Mesendoderm (in vitro differentiated cells): Measurements from ENCODE around the gene COMMD1.

Experiments
- DNase-seq: peaks from one replicate; pipeline ENCODE4 v3.0.0; 2013
- H2AK5ac ChIP-seq: 2 replicates; pipeline ENCODE4 v1.6.1; 2013; ENCODE audit warnings: low read length, inconsistent platforms
- H2BK120ac ChIP-seq: 2 replicates; pipeline ENCODE4 v1.6.1; 2013; ENCODE audit warnings: low read depth, mild to moderate bottlenecking, low read length, moderate library complexity, mixed read lengths
- H2BK15ac ChIP-seq: replicated peaks from 2 replicates; pipeline ENCODE4 v1.6.1; 2013; ENCODE audit warnings: low read depth, mild to moderate bottlenecking, moderate library complexity
- H2BK5ac ChIP-seq: 2 replicates; pipeline ENCODE4 v1.6.1; 2013; ENCODE audit warnings: low read length, inconsistent platforms
- H3K18ac ChIP-seq: 2 replicates; pipeline ENCODE4 v1.6.1; 2013; ENCODE audit warnings: mild to moderate bottlenecking, low read length, mixed read lengths
- H3K23ac ChIP-seq: one replicate; pipeline ENCODE4 v1.6.1; 2013; ENCODE audit warnings: low read length
- H3K27ac ChIP-seq: 2 replicates; pipeline ENCODE4 v1.5.1; 2013; ENCODE audit warnings: low read depth, mild to moderate bottlenecking, inconsistent platforms, low read length, moderate library complexity
- H3K27me3 ChIP-seq: 2 replicates; pipeline ENCODE4 v1.6.1; 2013; ENCODE audit warnings: low read length, control low read depth, mild to moderate bottlenecking, inconsistent platforms; ENCODE audit not compliant: insufficient read depth, poor library complexity
- H3K36me3 ChIP-seq: 2 replicates; pipeline ENCODE4 v1.6.1; 2013; ENCODE audit warnings: low read length, inconsistent platforms; ENCODE audit not compliant: control insufficient read depth, insufficient read depth
- H3K4ac ChIP-seq: one replicate; pipeline ENCODE4 v1.6.1; 2013; ENCODE audit warnings: low read depth, mild to moderate bottlenecking, low read length, moderate library complexity
- H3K4me1 ChIP-seq: 2 replicates; pipeline ENCODE4 v1.6.1; 2013; ENCODE audit warnings: low read depth, low read length, inconsistent platforms; ENCODE audit not compliant: control insufficient read depth
- H3K4me2 ChIP-seq: 2 replicates; pipeline ENCODE4 v1.6.1; 2013; ENCODE audit warnings: low read length
- H3K4me3 ChIP-seq: 2 replicates; pipeline ENCODE4 v1.5.1; 2013; ENCODE audit warnings: mild to moderate bottlenecking, low read length
- H3K56ac ChIP-seq: one replicate; pipeline ENCODE4 v1.6.1; 2013; ENCODE audit warnings: low read length
- H3K79me1 ChIP-seq: 2 replicates; pipeline ENCODE4 v1.6.1; 2013; ENCODE audit warnings: low read length, inconsistent platforms
- H3K79me2 ChIP-seq: 2 replicates; pipeline ENCODE4 v1.6.1; 2013; ENCODE audit warnings: mild to moderate bottlenecking, low read length; ENCODE audit not compliant: control insufficient read depth, insufficient read depth
- H3K9ac ChIP-seq: 2 replicates; pipeline ENCODE4 v1.6.1; 2013; ENCODE audit warnings: low read length, inconsistent platforms
- H4K5ac ChIP-seq: one replicate; pipeline ENCODE4 v1.6.1; 2013; ENCODE audit warnings: low read length
- H4K8ac ChIP-seq: one replicate; pipeline ENCODE4 v1.6.1; 2013; ENCODE audit warnings: low read depth, mild to moderate bottlenecking, control low read depth, low read length, moderate library complexity
- WGBS: extraction: QIAGEN DNeasy Blood & Tissue Kit; methylation state at CpG from one replicate; pipeline ENCODE4 v1.1.7; 2013; ENCODE audit warnings: low lambda C conversion rate, missing lambda C conversion rate; ENCODE audit not compliant: insufficient coverage; ENCODE audit errors: extremely low coverage; 5-methylcytosine and 5-hydroxymethylcytosine counted together

Gene COMMD1

GRCh38 chr2:62084801-62085200, 179.3 kb downstream of the COMMD1 start:
- Histone ChIP-seq H3K23ac (no peak overlapping the region), H4K8ac (no peak overlapping the region), H3K4me1 (no peaks in the 10 kb centered on the region), H3K79me1 (no peaks in the 10 kb centered on the region), H3K4me3 (no peak overlapping the region), H3K9ac (no peak overlapping the region), H3K56ac (no peak overlapping the region), H2BK5ac (no peak overlapping the region), H3K27ac (no peak overlapping the region), H3K27me3 (no peaks in the 10 kb centered on the region), H4K5ac (no peak overlapping the region), H3K18ac (no peak overlapping the region), H3K4me2 (no peak overlapping the region), H3K79me2 (no peaks in the 10 kb centered on the region), H2AK5ac (no peak overlapping the region), H2BK120ac (no peak overlapping the region), H2BK15ac (no peak overlapping the region), H3K36me3 (no peaks in the 10 kb centered on the region), H3K4ac (no peak overlapping the region)
- no CpG with 5 or more reads among the region's 1 CpG for WGBS
- DNase-seq: no peak

- WGBS: no CpG with 5 or more reads among the region's 3 CpGs
- no peaks in the 10 kb centered on the region for H3K27me3 ChIP-seq
- H3K18ac ChIP-seq: no peak overlapping the region
- H3K36me3 ChIP-seq: no peaks in the 10 kb centered on the region
- H3K4me2 ChIP-seq: no peak overlapping the region
- no peak overlapping the region for H4K8ac ChIP-seq
- H3K56ac ChIP-seq: peak overlapping the region; percentile 44
- H3K27ac ChIP-seq: no peak overlapping the region
- no peak overlapping the region for H3K4ac ChIP-seq
- no peak overlapping the region for H3K23ac ChIP-seq
- H3K79me2 ChIP-seq: no peaks in the 10 kb centered on the region
- H3K79me1 ChIP-seq: no peaks in the 10 kb centered on the region
- H3K9ac ChIP-seq: no peak overlapping the region
- peak overlapping the region; percentile 37 for H2AK5ac ChIP-seq
- H2BK15ac ChIP-seq: no peak overlapping the region
- H3K4me3 ChIP-seq: no peak overlapping the region
- no peaks in the 10 kb centered on the region for H3K4me1 ChIP-seq
- no peak for DNase-seq
- H4K5ac ChIP-seq: no peak overlapping the region
- peak overlapping the region; percentile 39 for H2BK5ac ChIP-seq
- no peak overlapping the region for H2BK120ac ChIP-seq
These were observed 184.2 kb downstream of the COMMD1 start for GRCh38 chr2:62089658-62090057.

GRCh38 chr2:62091471-62091870, 186.0 kb downstream of the COMMD1 start:
- Histone ChIP-seq H3K79me2 (no peaks in the 10 kb centered on the region), H3K4me3 (no peak overlapping the region), H2BK120ac (no peak overlapping the region), H3K27ac (no peak overlapping the region), H3K79me1 (no peaks in the 10 kb centered on the region), H3K9ac (no peak overlapping the region), H3K4me1 (no peaks in the 10 kb centered on the region), H2AK5ac (peak overlapping the region; percentile 24), H3K18ac (no peak overlapping the region), H2BK15ac (no peak overlapping the region), H3K36me3 (no peaks in the 10 kb centered on the region), H3K27me3 (no peaks in the 10 kb centered on the region), H3K56ac (no peak overlapping the region), H4K5ac (no peak overlapping the region), H3K4ac (no peak overlapping the region), H3K4me2 (no peak overlapping the region), H3K23ac (no peak overlapping the region), H2BK5ac (no peak overlapping the region), H4K8ac (no peak overlapping the region)
- no CpG with 5 or more reads among the region's 2 CpGs for WGBS
- DNase-seq: no peak

- H2BK120ac ChIP-seq: peak overlapping the region; percentile 73
- H3K23ac ChIP-seq: no peak overlapping the region
- WGBS: no CpG with 5 or more reads among the region's 4 CpGs
- no peak overlapping the region for H3K9ac ChIP-seq
- H3K79me2 ChIP-seq: no peaks in the 10 kb centered on the region
- DNase-seq: no peak
- H3K27ac ChIP-seq: no peak overlapping the region
- peak overlapping the region; percentile 94 for H3K4ac ChIP-seq
- H3K27me3 ChIP-seq: no peaks in the 10 kb centered on the region
- peak overlapping the region; percentile 68 for H4K5ac ChIP-seq
- no peak overlapping the region for H2AK5ac ChIP-seq
- H2BK5ac ChIP-seq: no peak overlapping the region
- peaks cover 4% of the 10 kb centered on the region for H3K4me1 ChIP-seq
- H4K8ac ChIP-seq: no peak overlapping the region
- peak overlapping the region; percentile 12 for H3K56ac ChIP-seq
- H3K4me3 ChIP-seq: no peak overlapping the region
- peak overlapping the region; percentile 99 for H2BK15ac ChIP-seq
- H3K18ac ChIP-seq: peak overlapping the region; percentile 28
- no peaks in the 10 kb centered on the region for H3K79me1 ChIP-seq
- no peak overlapping the region for H3K4me2 ChIP-seq
- no peaks in the 10 kb centered on the region for H3K36me3 ChIP-seq
These were observed 193.6 kb downstream of the COMMD1 start for GRCh38 chr2:62099050-62099449.

- Histone ChIP-seq H3K79me1 (no peaks in the 10 kb centered on the region), H3K27ac (peak overlapping the region; percentile 1), H3K4me2 (no peak overlapping the region), H3K23ac (no peak overlapping the region), H3K27me3 (no peaks in the 10 kb centered on the region), H3K36me3 (no peaks in the 10 kb centered on the region), H3K56ac (peak overlapping the region; percentile 40), H3K79me2 (no peaks in the 10 kb centered on the region), H3K18ac (peak overlapping the region; percentile 95), H4K8ac (no peak overlapping the region), H2BK5ac (peak overlapping the region; percentile 20), H2BK15ac (peak overlapping the region; percentile 99), H2BK120ac (peak overlapping the region; percentile 98), H3K4me1 (peaks cover 4% of the 10 kb centered on the region), H3K4me3 (no peak overlapping the region), H4K5ac (no peak overlapping the region), H3K9ac (peak overlapping the region; percentile 22), H3K4ac (peak overlapping the region; percentile 70), H2AK5ac (peak overlapping the region; percentile 44)
- DNase-seq: no peak
- WGBS: no CpG with 5 or more reads among the region's 10 CpGs
These were observed 194.2 kb downstream of the COMMD1 start for GRCh38 chr2:62099523-62100175.

- H2BK15ac ChIP-seq: no peak overlapping the region
- no peak overlapping the region for H2BK120ac ChIP-seq
- no peak overlapping the region for H3K9ac ChIP-seq
- peak overlapping the region; percentile 42 for H3K27ac ChIP-seq
- H3K79me2 ChIP-seq: no peaks in the 10 kb centered on the region
- no peak overlapping the region for H3K4ac ChIP-seq
- DNase-seq: peak; percentile 79
- H3K36me3 ChIP-seq: no peaks in the 10 kb centered on the region
- no peak overlapping the region for H4K5ac ChIP-seq
- H2AK5ac ChIP-seq: peak overlapping the region; percentile 94
- H3K56ac ChIP-seq: peak overlapping the region; percentile 76
- H3K18ac ChIP-seq: no peak overlapping the region
- no CpG with 5 or more reads among the region's 2 CpGs for WGBS
- H3K4me2 ChIP-seq: no peak overlapping the region
- no peak overlapping the region for H3K4me3 ChIP-seq
- H2BK5ac ChIP-seq: peak overlapping the region; percentile 89
- peaks cover 4% of the 10 kb centered on the region for H3K4me1 ChIP-seq
- no peak overlapping the region for H4K8ac ChIP-seq
- no peak overlapping the region for H3K23ac ChIP-seq
- no peaks in the 10 kb centered on the region for H3K79me1 ChIP-seq
- no peaks in the 10 kb centered on the region for H3K27me3 ChIP-seq
These were observed 196.4 kb downstream of the COMMD1 start for GRCh38 chr2:62101886-62102285.
